ENCODE results near the gene RSPH4A. TPM values are rescaled to one million over a fixed set of nuclear protein-coding genes. Genes with fewer than 3 reads are reported as not detected.

Gene RSPH4A
- total RNA-seq, 1 donor from 2014 or later: 0.17 TPM

Other genes with a start within 250 kb of the RSPH4A start
- 12.7 TPM for gene DSE, start 245.5 kb upstream of the RSPH4A start, total RNA-seq
- 1.2 TPM for gene CALHM6, start 155.1 kb upstream of the RSPH4A start, total RNA-seq
- gene CALHM5, start 104.8 kb upstream of the RSPH4A start, total RNA-seq: 2.4 TPM
- 0.40 TPM for gene TRAPPC3L, start 70.8 kb upstream of the RSPH4A start, total RNA-seq
- 0.32 TPM for gene CALHM4, start 62.7 kb upstream of the RSPH4A start, total RNA-seq
- 72.4 TPM for gene RWDD1, start 45.0 kb upstream of the RSPH4A start, total RNA-seq
- gene ZUP1, start 52.3 kb downstream of the RSPH4A start, total RNA-seq: 3.8 TPM
- 7.2 TPM for gene KPNA5, start 64.7 kb downstream of the RSPH4A start, total RNA-seq
- gene FAM162B, start 149.2 kb downstream of the RSPH4A start, total RNA-seq: 3.6 TPM
- not detected for gene GPRC6A, start 212.6 kb downstream of the RSPH4A start, total RNA-seq